ENCODE measurements around the gene GGA2. TPM values are rescaled to one million over a fixed set of nuclear protein-coding genes. Genes with fewer than 3 reads are reported as not detected.

GGA2 gene
- total RNA-seq, 1 experiment from 2014 or later: 90.4 TPM

DNA sequence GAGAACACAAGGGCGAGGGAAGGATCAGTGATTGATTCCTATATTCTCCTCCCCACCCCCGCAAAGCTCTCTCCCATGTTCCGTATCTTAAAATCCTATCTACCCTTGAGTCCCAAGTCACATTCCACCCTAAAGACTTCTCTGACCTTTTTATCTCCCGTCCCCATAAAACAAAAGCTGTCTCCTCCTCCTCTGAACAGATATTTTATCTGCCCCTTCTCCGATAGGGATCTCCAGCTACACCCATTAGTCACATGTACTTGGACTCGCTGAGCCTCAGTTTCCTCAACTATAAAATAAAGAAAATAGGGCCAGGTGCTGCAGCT is 12.8 kb downstream of the GGA2 start:
- CTCF ChIA-PET: no interaction called here
- intact Hi-C loops (cut with micrococcal nuclease; ENCODE audit: unreplicated experiment): no loop called here
- Mint-ChIP-seq H3K4me3 (ENCODE audit: low read depth, unreplicated experiment) (peak overlapping the region; percentile 28), H3K4me1 (ENCODE audit: low read depth, unreplicated experiment) (peaks cover 34% of the 10 kb centered on the region), H3K27me3 (ENCODE audit: unreplicated experiment) (no peaks in the 10 kb centered on the region), H3K27ac (ENCODE audit: unreplicated experiment) (peak overlapping the region; percentile 62), H3K9me3 (ENCODE audit: low read depth, unreplicated experiment) (no peaks in the 10 kb centered on the region), H3K36me3 (ENCODE audit: insufficient read depth, unreplicated experiment) (peaks cover 18% of the 10 kb centered on the region)
- TF ChIP-seq, protein P1, sequence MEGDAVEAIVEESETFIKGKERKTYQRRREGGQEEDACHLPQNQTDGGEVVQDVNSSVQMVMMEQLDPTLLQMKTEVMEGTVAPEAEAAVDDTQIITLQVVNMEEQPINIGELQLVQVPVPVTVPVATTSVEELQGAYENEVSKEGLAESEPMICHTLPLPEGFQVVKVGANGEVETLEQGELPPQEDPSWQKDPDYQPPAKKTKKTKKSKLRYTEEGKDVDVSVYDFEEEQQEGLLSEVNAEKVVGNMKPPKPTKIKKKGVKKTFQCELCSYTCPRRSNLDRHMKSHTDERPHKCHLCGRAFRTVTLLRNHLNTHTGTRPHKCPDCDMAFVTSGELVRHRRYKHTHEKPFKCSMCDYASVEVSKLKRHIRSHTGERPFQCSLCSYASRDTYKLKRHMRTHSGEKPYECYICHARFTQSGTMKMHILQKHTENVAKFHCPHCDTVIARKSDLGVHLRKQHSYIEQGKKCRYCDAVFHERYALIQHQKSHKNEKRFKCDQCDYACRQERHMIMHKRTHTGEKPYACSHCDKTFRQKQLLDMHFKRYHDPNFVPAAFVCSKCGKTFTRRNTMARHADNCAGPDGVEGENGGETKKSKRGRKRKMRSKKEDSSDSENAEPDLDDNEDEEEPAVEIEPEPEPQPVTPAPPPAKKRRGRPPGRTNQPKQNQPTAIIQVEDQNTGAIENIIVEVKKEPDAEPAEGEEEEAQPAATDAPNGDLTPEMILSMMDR (IDR thresholded peaks at IDR 0.05; ENCODE audit: unreplicated experiment): no peak
- BruUV-seq (replicated peaks): no TSS peak
- no peak for DNase-seq

DNA sequence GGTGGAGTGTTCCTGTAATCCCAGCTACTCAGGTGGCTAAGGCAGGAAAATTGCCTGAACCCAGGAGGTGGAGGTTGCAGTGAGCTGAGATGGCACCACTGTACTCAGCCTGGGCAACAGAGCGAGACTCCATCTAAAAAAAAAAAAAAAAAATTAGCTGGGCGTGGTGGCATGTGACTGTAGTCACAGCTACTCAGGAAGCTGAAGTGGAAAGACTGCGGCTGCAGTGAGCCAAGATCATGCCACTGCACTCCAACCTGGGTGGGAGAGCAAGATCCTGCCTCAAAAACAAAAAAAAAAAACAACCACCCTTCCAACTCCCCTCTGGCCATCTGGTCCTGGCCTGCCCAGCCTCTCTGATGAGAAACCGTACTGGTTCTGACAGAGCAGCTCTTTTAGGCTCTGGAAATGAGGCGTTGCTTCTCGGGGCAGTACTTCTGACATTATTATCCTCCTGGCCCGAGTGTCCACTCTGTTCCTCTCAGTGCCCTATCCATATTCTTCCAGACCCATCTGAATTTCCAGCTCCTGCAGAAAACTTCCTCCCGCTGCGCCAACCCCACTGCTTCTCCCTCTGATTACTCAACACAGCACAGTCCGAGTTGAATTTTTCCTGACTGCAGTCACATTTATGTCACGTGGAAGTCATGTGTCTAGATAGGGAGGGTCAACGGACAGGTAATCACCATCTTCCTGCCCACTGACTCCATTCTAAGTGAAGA is 13.3 kb downstream of the GGA2 start:
- TF ChIP-seq, protein P1 (IDR thresholded peaks at IDR 0.05; ENCODE audit: unreplicated experiment): no peak
- Mint-ChIP-seq H3K4me1 (ENCODE audit: low read depth, unreplicated experiment) (peaks cover 40% of the 10 kb centered on the region), H3K9me3 (ENCODE audit: low read depth, unreplicated experiment) (no peaks in the 10 kb centered on the region), H3K4me3 (ENCODE audit: low read depth, unreplicated experiment) (peak overlapping the region; percentile 28), H3K36me3 (ENCODE audit: insufficient read depth, unreplicated experiment) (peaks cover 23% of the 10 kb centered on the region), H3K27me3 (ENCODE audit: unreplicated experiment) (no peaks in the 10 kb centered on the region), H3K27ac (ENCODE audit: unreplicated experiment) (peak overlapping the region; percentile 62)
- CTCF ChIA-PET: interaction anchor here (0.7 kb wide), 1 partner anchor 1405 kb away, joined by 6 read pairs; no protein-coding TSS in a partner anchor
- intact Hi-C loops (cut with micrococcal nuclease; ENCODE audit: unreplicated experiment): no loop called here
- no peak for DNase-seq
- BruUV-seq (replicated peaks): no TSS peak

DNA sequence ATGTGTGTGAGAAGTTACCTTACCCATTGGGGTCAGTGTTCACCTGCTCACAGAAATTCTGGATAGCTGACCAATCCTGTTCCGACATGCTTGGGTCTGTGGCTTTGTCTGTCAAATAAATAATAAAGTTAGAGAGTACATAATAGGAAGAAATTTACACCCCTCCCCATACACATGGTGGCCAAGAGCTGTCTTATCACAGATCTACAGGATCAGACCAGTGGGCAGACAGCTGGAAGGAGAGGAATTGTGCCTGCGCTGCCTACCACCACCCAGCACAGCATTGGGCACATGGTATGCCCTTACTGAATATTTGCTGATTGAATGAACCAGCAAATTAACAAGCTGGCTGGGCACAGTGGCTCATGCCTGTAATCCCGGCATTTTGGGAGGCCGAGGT is 14.6 kb downstream of the GGA2 start:
- no TSS peak for BruUV-seq (replicated peaks)
- H3K27ac Mint-ChIP-seq (ENCODE audit: unreplicated experiment): no peak overlapping the region
- peaks cover 35% of the 10 kb centered on the region for H3K36me3 Mint-ChIP-seq (ENCODE audit: insufficient read depth, unreplicated experiment)
- peaks cover 43% of the 10 kb centered on the region for H3K4me1 Mint-ChIP-seq (ENCODE audit: low read depth, unreplicated experiment)
- no peak overlapping the region for H3K4me3 Mint-ChIP-seq (ENCODE audit: low read depth, unreplicated experiment)
- TF ChIP-seq, protein P1 (IDR thresholded peaks at IDR 0.05; ENCODE audit: unreplicated experiment): no peak
- no peak for DNase-seq
- no peaks in the 10 kb centered on the region for H3K9me3 Mint-ChIP-seq (ENCODE audit: low read depth, unreplicated experiment)
- CTCF ChIA-PET: interaction anchor here (0.6 kb wide), 1 partner anchor 54 kb away, joined by 5 read pairs; no protein-coding TSS in a partner anchor
- no peaks in the 10 kb centered on the region for H3K27me3 Mint-ChIP-seq (ENCODE audit: unreplicated experiment)
- intact Hi-C loops (cut with micrococcal nuclease; ENCODE audit: unreplicated experiment): no loop called here

DNA sequence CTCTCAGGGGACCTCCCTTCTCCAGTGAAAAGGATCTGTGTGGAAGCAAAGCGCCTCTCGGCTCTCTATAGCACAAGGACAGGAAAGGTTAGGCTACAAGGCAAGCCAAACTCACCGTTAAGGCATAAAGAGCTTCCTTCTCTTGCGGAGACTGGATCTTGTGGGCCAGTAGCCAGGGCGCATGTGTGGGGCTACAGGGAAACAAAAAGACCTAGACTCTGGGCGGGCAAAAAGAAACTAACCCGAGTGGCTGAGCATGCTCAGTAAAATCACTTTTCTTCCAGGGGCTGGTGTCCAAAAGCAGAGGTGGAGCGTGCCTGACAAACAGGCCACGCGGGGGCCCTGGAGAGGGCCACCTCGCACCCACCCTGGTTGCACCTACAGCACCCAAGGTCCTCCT is 16.1 kb downstream of the GGA2 start:
- Mint-ChIP-seq H3K9me3 (ENCODE audit: low read depth, unreplicated experiment) (no peaks in the 10 kb centered on the region), H3K27me3 (ENCODE audit: unreplicated experiment) (no peaks in the 10 kb centered on the region), H3K4me1 (ENCODE audit: low read depth, unreplicated experiment) (peaks cover 35% of the 10 kb centered on the region), H3K27ac (ENCODE audit: unreplicated experiment) (no peak overlapping the region), H3K36me3 (ENCODE audit: insufficient read depth, unreplicated experiment) (peaks cover 45% of the 10 kb centered on the region), H3K4me3 (ENCODE audit: low read depth, unreplicated experiment) (no peak overlapping the region)
- intact Hi-C loops (cut with micrococcal nuclease; ENCODE audit: unreplicated experiment): no loop called here
- DNase-seq: no peak
- no TSS peak for BruUV-seq (replicated peaks)
- TF ChIP-seq, protein P1 (IDR thresholded peaks at IDR 0.05; ENCODE audit: unreplicated experiment): no peak
- CTCF ChIA-PET: no interaction called here
